DMS79 (cell line): ENCODE data around the gene B3GALT2.
"Not testable (repeated sequence)": the region's sequence is repeated elsewhere in the genome, so short reads cannot be mapped to it uniquely, and the experiment has no call there.

ENCODE experiments used
- DNase-seq: peaks from one replicate; lab custom pipeline; 2025; lab: John Stamatoyannopoulos, UW

B3GALT2 gene

GRCh38 chr1:193185901-193186731 is at the start of gene B3GALT2:
B3GALT2 (minus strand) TSS chr1:193186613; CDS start chr1:193181562, 5,051 bp downstream.
- DNase-seq, result no peak

- no peak for DNase-seq
Observed at GRCh38 chr1:193234530-193234929, 48.1 kb upstream of the B3GALT2 start.

GRCh38 chr1:193231146-193231545 is 44.7 kb upstream of the B3GALT2 start:
- not testable (repeated sequence) for DNase-seq

GRCh38 chr1:193229136-193229535 is 42.7 kb upstream of the B3GALT2 start:
- DNase-seq, result no peak

GRCh38 chr1:193222056-193222615 is 35.7 kb upstream of the B3GALT2 start:
- no peak for DNase-seq

GRCh38 chr1:193221651-193222050 is 35.2 kb upstream of the B3GALT2 start:
- DNase-seq, result no peak

- no peak for DNase-seq
Observed at GRCh38 chr1:193219391-193219790, 33.0 kb upstream of the B3GALT2 start.

GRCh38 chr1:193216920-193217319 is 30.5 kb upstream of the B3GALT2 start:
- no peak for DNase-seq

- DNase-seq, result no peak
Observed at GRCh38 chr1:193213998-193214397, 27.6 kb upstream of the B3GALT2 start.

GRCh38 chr1:193212637-193213036 is 26.2 kb upstream of the B3GALT2 start:
- DNase-seq, result no peak

GRCh38 chr1:193211539-193211938 is 25.1 kb upstream of the B3GALT2 start:
- no peak for DNase-seq

GRCh38 chr1:193210996-193211395 is 24.6 kb upstream of the B3GALT2 start:
- no peak for DNase-seq

- DNase-seq, result no peak
Observed at GRCh38 chr1:193201021-193201420, 14.6 kb upstream of the B3GALT2 start.

GRCh38 chr1:193199940-193200339 is 13.5 kb upstream of the B3GALT2 start:
- DNase-seq, result no peak

GRCh38 chr1:193192586-193192985 is 6.2 kb upstream of the B3GALT2 start:
- DNase-seq, result no peak

- no peak for DNase-seq
Observed at GRCh38 chr1:193190096-193190744, 3.8 kb upstream of the B3GALT2 start.

GRCh38 chr1:193189442-193190095 is 3.2 kb upstream of the B3GALT2 start:
- DNase-seq, result no peak

GRCh38 chr1:193188915-193189314 is 2.5 kb upstream of the B3GALT2 start:
- DNase-seq, result not testable (repeated sequence)

GRCh38 chr1:193187114-193187513 is 701 bp upstream of the B3GALT2 start:
- no peak for DNase-seq

- DNase-seq, result no peak
Observed at GRCh38 chr1:193185211-193185610, 1.2 kb downstream of the B3GALT2 start.

- DNase-seq, result no peak
Observed at GRCh38 chr1:193184776-193185175, 1.6 kb downstream of the B3GALT2 start.

GRCh38 chr1:193183019-193183627 is 3.3 kb downstream of the B3GALT2 start:
- no peak for DNase-seq
